ENCODE data around the gene TRIM2.

DNA sequence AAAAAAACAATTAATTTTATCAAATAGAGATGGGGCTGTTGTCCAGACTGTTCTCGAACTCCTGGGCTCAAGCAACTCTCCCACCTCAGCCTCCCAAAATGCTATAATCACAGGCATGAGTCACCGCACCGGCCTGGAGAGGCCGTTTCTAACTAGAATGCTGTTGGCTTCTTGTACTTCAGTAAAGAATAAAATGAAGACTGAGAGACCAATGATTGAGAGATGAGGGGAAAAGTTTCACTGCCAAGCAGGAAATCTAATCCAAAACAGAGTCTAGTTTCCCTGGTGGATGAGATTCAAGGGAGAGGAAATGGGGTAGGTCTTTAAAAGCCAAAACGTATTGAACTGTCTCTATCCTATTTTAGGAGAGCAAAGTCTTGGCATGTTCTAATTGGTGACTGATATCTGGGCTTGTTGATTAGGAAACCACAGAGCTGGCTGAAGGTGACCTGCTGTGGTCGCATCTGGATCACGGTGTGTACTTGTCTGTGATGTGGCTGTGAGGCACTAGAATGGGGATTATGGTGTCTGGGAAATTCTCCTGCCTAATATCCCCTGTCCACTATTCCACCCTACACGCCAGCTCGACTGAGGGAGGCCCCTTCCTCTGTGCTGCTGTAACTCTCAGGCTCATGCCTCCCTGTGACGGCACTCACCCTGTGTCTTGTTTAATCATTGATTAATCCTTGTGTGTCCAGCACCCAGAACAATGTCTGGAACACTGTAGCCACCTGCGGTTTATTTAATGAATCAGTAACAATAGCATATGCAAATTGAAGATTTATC, 15.0 kb upstream of the TRIM2 start:
- TF ChIP-seq, protein P1, sequence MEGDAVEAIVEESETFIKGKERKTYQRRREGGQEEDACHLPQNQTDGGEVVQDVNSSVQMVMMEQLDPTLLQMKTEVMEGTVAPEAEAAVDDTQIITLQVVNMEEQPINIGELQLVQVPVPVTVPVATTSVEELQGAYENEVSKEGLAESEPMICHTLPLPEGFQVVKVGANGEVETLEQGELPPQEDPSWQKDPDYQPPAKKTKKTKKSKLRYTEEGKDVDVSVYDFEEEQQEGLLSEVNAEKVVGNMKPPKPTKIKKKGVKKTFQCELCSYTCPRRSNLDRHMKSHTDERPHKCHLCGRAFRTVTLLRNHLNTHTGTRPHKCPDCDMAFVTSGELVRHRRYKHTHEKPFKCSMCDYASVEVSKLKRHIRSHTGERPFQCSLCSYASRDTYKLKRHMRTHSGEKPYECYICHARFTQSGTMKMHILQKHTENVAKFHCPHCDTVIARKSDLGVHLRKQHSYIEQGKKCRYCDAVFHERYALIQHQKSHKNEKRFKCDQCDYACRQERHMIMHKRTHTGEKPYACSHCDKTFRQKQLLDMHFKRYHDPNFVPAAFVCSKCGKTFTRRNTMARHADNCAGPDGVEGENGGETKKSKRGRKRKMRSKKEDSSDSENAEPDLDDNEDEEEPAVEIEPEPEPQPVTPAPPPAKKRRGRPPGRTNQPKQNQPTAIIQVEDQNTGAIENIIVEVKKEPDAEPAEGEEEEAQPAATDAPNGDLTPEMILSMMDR (conservative IDR thresholded peaks at IDR 0.05): no peak
- no peak for TF ChIP-seq EZH2 (IDR thresholded peaks at IDR 0.05; ENCODE audit: low read depth)

Measured in PC-9 (cell line).